Astrocyte (in vitro differentiated cells and primary cell): Measurements from ENCODE around the gene CREB3L2. TPM values are rescaled to one million over a fixed set of nuclear protein-coding genes. Genes with fewer than 3 reads are reported as not detected.

ENCODE experiments used
- DNase-seq: peaks from one replicate; pipeline ENCODE4 v3.0.0-alpha.2; 2010; ENCODE audit warnings: low read depth
- FAIRE-seq: peaks from 2 replicates; lab custom pipeline; 2011; peaks lifted over from hg19 to GRCh38; lab: Jason Lieb, UNC
- H2AFZ ChIP-seq: 2 replicates; pipeline ENCODE4 v1.6.0; 2012; ENCODE audit warnings: low read depth, low read length, inconsistent platforms
- H3K27ac ChIP-seq: 2 replicates; pipeline ENCODE4 v1.5.1; 2011; ENCODE audit warnings: low read depth, low read length, inconsistent platforms
- H3K27me3 ChIP-seq: 2 replicates; pipeline ENCODE4 v1.6.0; 2011; ENCODE audit warnings: low read length, inconsistent platforms; ENCODE audit not compliant: insufficient read depth
- H3K36me3 ChIP-seq: 2 replicates; pipeline ENCODE4 v1.5.1; 2011; ENCODE audit warnings: low read length, inconsistent platforms; ENCODE audit not compliant: insufficient read depth
- H3K4me1 ChIP-seq: 2 replicates; pipeline ENCODE4 v1.5.1; 2011; ENCODE audit warnings: low read length, inconsistent platforms; ENCODE audit not compliant: insufficient read depth
- H3K4me2 ChIP-seq: 2 replicates; pipeline ENCODE4 v1.6.0; 2012; ENCODE audit warnings: low read length, inconsistent platforms
- H3K4me3 ChIP-seq: 2 replicates; pipeline ENCODE4 v1.5.1; 2011; ENCODE audit warnings: low read depth, mild to moderate bottlenecking, low read length, inconsistent platforms; ENCODE audit not compliant: insufficient read depth
- H3K79me2 ChIP-seq: 2 replicates; pipeline ENCODE4 v1.6.0; 2012; ENCODE audit warnings: mild to moderate bottlenecking, low read length, inconsistent platforms; ENCODE audit not compliant: insufficient read depth
- H3K9ac ChIP-seq: 2 replicates; pipeline ENCODE4 v1.6.0; 2012; ENCODE audit warnings: mild to moderate bottlenecking, low read length, inconsistent platforms
- H3K9me3 ChIP-seq: 2 replicates; pipeline ENCODE4 v1.5.1; 2012; ENCODE audit warnings: low read depth, mild to moderate bottlenecking, low read length, inconsistent platforms; ENCODE audit not compliant: insufficient read depth
- H4K20me1 ChIP-seq: 2 replicates; pipeline ENCODE4 v1.6.0; 2012; ENCODE audit warnings: low read length, inconsistent platforms; ENCODE audit not compliant: insufficient read depth
- H3K27ac Mint-ChIP-seq: one replicate; pipeline ENCODE4 v1.8.0; 2021; ENCODE audit warnings: mild to moderate bottlenecking, mixed read lengths; ENCODE audit not compliant: unreplicated experiment
- H3K27me3 Mint-ChIP-seq: one replicate; pipeline ENCODE4 v1.8.0; 2021; ENCODE audit warnings: low read depth, mixed read lengths; ENCODE audit not compliant: unreplicated experiment
- H3K36me3 Mint-ChIP-seq: one replicate; pipeline ENCODE4 v1.8.0; 2021; ENCODE audit warnings: low read depth, mixed read lengths; ENCODE audit not compliant: unreplicated experiment
- H3K4me1 Mint-ChIP-seq: one replicate; pipeline ENCODE4 v1.8.0; 2021; ENCODE audit warnings: low read depth, mixed read lengths; ENCODE audit not compliant: unreplicated experiment
- H3K4me3 Mint-ChIP-seq: one replicate; pipeline ENCODE4 v1.8.0; 2021; ENCODE audit warnings: mild to moderate bottlenecking, moderate library complexity, mixed read lengths; ENCODE audit not compliant: unreplicated experiment
- H3K9me3 Mint-ChIP-seq: one replicate; pipeline ENCODE4 v1.8.0; 2021; ENCODE audit warnings: mild to moderate bottlenecking, mixed read lengths; ENCODE audit not compliant: unreplicated experiment
- EZH2 ChIP-seq: IDR thresholded peaks from 2 replicates; pipeline ENCODE4 v1.6.1; 2012; ENCODE audit warnings: mild to moderate bottlenecking, low read length, inconsistent platforms; ENCODE audit not compliant: insufficient read depth
- total RNA-seq: library from RNA; stranded (reverse); gene quantifications from 2 replicates; pipeline ENCODE4 v1.2.1, GENCODE V29; 2021
- TF ChIP-seq, protein P1 (sequence below): IDR thresholded peaks from 2 replicates; pipeline ENCODE4 v1.5.1; 2011; ENCODE audit warnings: low read depth, mild to moderate bottlenecking, inconsistent platforms, low read length, moderate library complexity; ENCODE audit not compliant: insufficient read depth

CREB3L2 gene
- total RNA-seq, 1 donor from 2014 or later = 116 TPM

DNA sequence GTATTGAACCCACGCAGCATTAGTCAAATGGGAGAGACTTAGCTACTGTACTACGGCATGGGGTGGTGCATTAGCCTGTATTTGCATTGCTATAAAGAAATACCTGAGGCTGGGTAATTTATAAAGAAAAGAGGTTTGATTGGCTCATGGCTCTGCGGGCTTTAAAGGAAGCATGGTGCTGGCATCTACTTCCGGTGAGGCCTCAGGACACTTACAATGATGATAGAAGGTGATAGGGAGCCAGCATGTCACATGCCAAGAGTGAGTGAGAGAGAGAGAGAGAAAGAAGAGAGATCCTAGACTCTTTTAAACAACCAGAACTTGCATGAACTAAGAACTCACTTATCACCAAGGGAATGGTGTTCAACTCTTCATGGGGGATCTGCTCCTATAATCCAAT lies 27.2 kb upstream of the CREB3L2 start:
- no peak for TF ChIP-seq EZH2
- TF ChIP-seq, protein P1, sequence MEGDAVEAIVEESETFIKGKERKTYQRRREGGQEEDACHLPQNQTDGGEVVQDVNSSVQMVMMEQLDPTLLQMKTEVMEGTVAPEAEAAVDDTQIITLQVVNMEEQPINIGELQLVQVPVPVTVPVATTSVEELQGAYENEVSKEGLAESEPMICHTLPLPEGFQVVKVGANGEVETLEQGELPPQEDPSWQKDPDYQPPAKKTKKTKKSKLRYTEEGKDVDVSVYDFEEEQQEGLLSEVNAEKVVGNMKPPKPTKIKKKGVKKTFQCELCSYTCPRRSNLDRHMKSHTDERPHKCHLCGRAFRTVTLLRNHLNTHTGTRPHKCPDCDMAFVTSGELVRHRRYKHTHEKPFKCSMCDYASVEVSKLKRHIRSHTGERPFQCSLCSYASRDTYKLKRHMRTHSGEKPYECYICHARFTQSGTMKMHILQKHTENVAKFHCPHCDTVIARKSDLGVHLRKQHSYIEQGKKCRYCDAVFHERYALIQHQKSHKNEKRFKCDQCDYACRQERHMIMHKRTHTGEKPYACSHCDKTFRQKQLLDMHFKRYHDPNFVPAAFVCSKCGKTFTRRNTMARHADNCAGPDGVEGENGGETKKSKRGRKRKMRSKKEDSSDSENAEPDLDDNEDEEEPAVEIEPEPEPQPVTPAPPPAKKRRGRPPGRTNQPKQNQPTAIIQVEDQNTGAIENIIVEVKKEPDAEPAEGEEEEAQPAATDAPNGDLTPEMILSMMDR = no peak
- no peak overlapping the region for H2AFZ ChIP-seq
- H3K36me3 ChIP-seq = no peaks in the 10 kb centered on the region
- Mint-ChIP-seq H3K27ac (no peak overlapping the region), H3K4me1 (peaks cover 24% of the 10 kb centered on the region), H3K36me3 (no peaks in the 10 kb centered on the region), H3K9me3 (no peaks in the 10 kb centered on the region), H3K27me3 (no peaks in the 10 kb centered on the region), H3K4me3 (no peak overlapping the region)
- H3K27me3 ChIP-seq = peaks cover 6% of the 10 kb centered on the region
- H3K79me2 ChIP-seq = no peaks in the 10 kb centered on the region
- H3K9ac ChIP-seq = no peak overlapping the region
- H3K4me2 ChIP-seq = no peak overlapping the region
- no peaks in the 10 kb centered on the region for H3K9me3 ChIP-seq
- no peaks in the 10 kb centered on the region for H4K20me1 ChIP-seq
- FAIRE-seq (no peak), DNase-seq (no peak)
- no peak overlapping the region for H3K4me3 ChIP-seq
- H3K27ac ChIP-seq = no peak overlapping the region
- no peaks in the 10 kb centered on the region for H3K4me1 ChIP-seq

DNA sequence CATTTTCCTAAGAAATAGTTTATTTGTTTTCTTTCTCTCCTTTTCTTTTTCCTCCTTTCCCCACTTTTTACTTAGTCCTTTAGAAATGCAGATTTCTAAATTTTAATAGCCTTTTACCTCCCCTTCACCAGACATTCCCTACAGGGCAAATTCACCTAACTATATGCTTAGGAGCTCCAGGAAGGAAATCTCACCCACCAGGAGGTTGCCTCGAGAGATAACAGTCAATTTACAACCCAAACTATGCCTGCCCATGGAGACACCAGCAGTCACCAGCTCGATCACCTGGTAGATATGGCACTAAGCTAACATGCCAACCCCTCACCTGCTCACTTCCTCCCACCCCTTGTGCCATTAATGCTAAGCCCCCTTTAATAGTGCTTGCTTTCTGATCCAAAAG lies 25.2 kb upstream of the CREB3L2 start:
- H3K36me3 ChIP-seq = no peaks in the 10 kb centered on the region
- DNase-seq = no peak
- H3K27me3 Mint-ChIP-seq = no peaks in the 10 kb centered on the region
- no peak overlapping the region for H3K4me3 Mint-ChIP-seq
- no peak overlapping the region for H2AFZ ChIP-seq
- no peak overlapping the region for H3K4me2 ChIP-seq
- TF ChIP-seq EZH2 = no peak
- TF ChIP-seq, protein P1 = no peak
- peaks cover 13% of the 10 kb centered on the region for H3K4me1 Mint-ChIP-seq
- no peaks in the 10 kb centered on the region for H3K36me3 Mint-ChIP-seq
- no peaks in the 10 kb centered on the region for H3K4me1 ChIP-seq
- no peaks in the 10 kb centered on the region for H3K9me3 ChIP-seq
- H3K9me3 Mint-ChIP-seq = peaks cover 3% of the 10 kb centered on the region
- FAIRE-seq = no peak
- H4K20me1 ChIP-seq = no peaks in the 10 kb centered on the region
- peaks cover 6% of the 10 kb centered on the region for H3K27me3 ChIP-seq
- H3K79me2 ChIP-seq = no peaks in the 10 kb centered on the region
- no peak overlapping the region for H3K27ac Mint-ChIP-seq
- H3K9ac ChIP-seq = no peak overlapping the region
- H3K4me3 ChIP-seq = no peak overlapping the region
- no peak overlapping the region for H3K27ac ChIP-seq

DNA sequence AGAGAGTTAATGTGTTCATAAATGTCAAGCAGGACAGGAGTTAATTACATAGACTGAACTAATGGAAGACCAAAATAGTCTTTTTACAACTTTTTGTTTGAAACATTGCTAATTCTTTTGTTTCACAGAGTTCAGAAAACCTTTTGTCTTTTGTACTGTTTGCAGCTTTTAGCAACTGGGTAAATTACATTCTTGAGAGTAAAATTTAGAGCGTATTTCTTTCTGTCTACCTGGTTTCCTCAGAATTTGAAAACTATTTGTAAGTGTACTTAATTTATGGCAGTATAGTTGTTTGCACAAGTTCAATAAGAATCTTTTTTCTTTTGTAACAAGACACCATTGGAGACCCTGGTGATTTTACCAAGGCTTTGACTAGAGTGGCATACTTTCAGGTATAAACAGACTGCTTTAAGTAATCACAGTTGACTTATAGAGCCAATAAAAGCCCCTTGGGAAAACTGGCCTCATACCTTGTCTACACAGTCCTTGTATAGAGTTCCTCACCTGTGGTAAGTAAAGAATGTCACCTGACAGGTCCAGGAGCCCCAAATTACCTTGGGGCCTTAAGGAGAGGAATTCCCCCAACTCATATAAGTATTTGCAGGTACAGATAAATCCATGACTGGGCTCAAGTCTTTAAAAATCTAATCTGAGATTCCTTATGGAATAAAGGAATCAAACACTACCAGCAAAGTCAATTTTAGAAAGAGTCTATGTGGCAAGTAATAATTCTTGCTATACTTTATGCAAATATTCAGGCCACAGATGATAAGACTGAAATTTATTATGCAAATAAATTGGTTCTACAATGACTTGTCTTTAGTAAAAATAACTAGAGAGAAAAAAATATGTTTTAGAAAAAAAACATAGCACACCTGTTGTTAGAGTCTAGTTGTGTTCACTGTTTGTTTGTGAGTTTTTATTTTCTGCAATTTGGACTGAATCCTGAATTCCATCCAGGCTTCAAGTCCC lies 23.6 kb upstream of the CREB3L2 start:
- no peak overlapping the region for H3K9ac ChIP-seq
- Mint-ChIP-seq H3K36me3 (no peaks in the 10 kb centered on the region), H3K27me3 (no peaks in the 10 kb centered on the region), H3K9me3 (peaks cover 3% of the 10 kb centered on the region), H3K4me1 (peaks cover 10% of the 10 kb centered on the region), H3K4me3 (no peak overlapping the region), H3K27ac (no peak overlapping the region)
- DNase-seq (no peak), FAIRE-seq (no peak)
- H3K36me3 ChIP-seq = no peaks in the 10 kb centered on the region
- H3K4me3 ChIP-seq = no peak overlapping the region
- no peaks in the 10 kb centered on the region for H4K20me1 ChIP-seq
- H2AFZ ChIP-seq = no peak overlapping the region
- no peaks in the 10 kb centered on the region for H3K79me2 ChIP-seq
- H3K4me2 ChIP-seq = no peak overlapping the region
- H3K9me3 ChIP-seq = no peaks in the 10 kb centered on the region
- peaks cover 6% of the 10 kb centered on the region for H3K27me3 ChIP-seq
- TF ChIP-seq EZH2 = no peak
- TF ChIP-seq, protein P1 = no peak
- H3K27ac ChIP-seq = no peak overlapping the region
- no peaks in the 10 kb centered on the region for H3K4me1 ChIP-seq
